GM23338 (cell line): Measurements from ENCODE around the gene FAM193B.

ENCODE experiments used
- CREB1 ChIP-seq: fragments of 250-450 bp; sonication (Bioruptor Pico); IDR thresholded peaks from 2 replicates; pipeline ENCODE4 v1.5.0; 2020; ENCODE audit warnings: low read depth, mild to moderate bottlenecking, moderate library complexity
- EZH2 ChIP-seq: fragments of 200-600 bp; sonication (generic); IDR thresholded peaks from one replicate; pipeline ENCODE4 v1.8.0; 2017; ENCODE audit warnings: antibody characterized with exemption, mild to moderate bottlenecking, low read depth; ENCODE audit not compliant: unreplicated experiment
- EZH2phosphoT487 ChIP-seq: fragments of 200-600 bp; sonication (generic); IDR thresholded peaks from one replicate; pipeline ENCODE4 v1.8.1; 2018; ENCODE audit warnings: antibody characterized with exemption; ENCODE audit not compliant: unreplicated experiment
- JUNB ChIP-seq: IDR thresholded peaks from one replicate; pipeline ENCODE4 v1.6.1; 2016; ENCODE audit warnings: antibody characterized with exemption; ENCODE audit not compliant: unreplicated experiment
- POLR2AphosphoS5 ChIP-seq: IDR thresholded peaks from 2 replicates; pipeline ENCODE4 v1.6.1; 2016; ENCODE audit warnings: antibody characterized with exemption, low read depth
- REST ChIP-seq: IDR thresholded peaks from one replicate; pipeline ENCODE4 v1.6.1; 2018; ENCODE audit warnings: antibody characterized with exemption; ENCODE audit not compliant: unreplicated experiment
- TF ChIP-seq, protein P1 (sequence below), 2 experiments: fragments of 200-600 bp in 1 of 2; sonication (generic) in 1 of 2; conservative IDR thresholded peaks; 2 replicates each; pipeline versions ENCODE4 v1.5.1 to v1.6.1; 2016 to 2017; ENCODE audit warnings: antibody characterized with exemption in 2 of 2, low read depth in 2 of 2, mild to moderate bottlenecking in 2 of 2, moderate library complexity in 1 of 2

DNA sequence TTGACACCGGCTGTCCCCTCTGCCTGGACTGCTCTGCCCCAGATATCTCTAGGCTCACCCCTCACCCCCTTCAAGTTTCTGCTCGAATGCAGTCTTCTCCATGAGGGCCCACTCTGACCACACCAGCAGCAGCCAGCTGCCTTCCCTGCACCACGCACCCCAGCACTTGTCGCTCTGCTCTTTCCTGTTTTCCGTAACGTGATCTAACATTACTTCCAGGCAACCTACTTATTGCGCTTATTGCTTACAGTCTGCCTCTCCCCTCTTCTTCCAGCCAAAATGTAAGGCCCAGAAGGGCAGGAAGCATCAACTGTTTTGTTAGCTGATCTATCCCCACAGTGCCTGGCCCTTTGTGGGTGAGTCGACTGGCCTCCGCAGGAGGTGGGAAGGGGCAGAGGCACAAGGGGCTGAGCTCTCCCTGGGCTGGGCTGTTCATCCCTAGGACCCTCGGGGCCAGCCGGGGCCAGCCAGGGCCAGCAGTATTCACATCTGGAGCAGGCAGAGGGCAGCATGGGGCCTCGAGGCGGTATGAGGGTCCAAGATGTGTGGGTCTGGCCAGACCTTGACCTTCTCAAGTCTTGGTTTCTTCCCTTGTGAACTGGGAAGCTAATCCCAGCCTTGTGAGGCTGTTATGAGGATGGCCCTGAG, 69.3 kb downstream of the FAM193B start:
- TF ChIP-seq CREB1 (CRISPR knock-in tag), result no peak
- TF ChIP-seq, protein P1, sequence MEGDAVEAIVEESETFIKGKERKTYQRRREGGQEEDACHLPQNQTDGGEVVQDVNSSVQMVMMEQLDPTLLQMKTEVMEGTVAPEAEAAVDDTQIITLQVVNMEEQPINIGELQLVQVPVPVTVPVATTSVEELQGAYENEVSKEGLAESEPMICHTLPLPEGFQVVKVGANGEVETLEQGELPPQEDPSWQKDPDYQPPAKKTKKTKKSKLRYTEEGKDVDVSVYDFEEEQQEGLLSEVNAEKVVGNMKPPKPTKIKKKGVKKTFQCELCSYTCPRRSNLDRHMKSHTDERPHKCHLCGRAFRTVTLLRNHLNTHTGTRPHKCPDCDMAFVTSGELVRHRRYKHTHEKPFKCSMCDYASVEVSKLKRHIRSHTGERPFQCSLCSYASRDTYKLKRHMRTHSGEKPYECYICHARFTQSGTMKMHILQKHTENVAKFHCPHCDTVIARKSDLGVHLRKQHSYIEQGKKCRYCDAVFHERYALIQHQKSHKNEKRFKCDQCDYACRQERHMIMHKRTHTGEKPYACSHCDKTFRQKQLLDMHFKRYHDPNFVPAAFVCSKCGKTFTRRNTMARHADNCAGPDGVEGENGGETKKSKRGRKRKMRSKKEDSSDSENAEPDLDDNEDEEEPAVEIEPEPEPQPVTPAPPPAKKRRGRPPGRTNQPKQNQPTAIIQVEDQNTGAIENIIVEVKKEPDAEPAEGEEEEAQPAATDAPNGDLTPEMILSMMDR (conservative IDR thresholded peaks at IDR 0.05; ENCODE audit: low read depth in 2 of 2), result peak in 1 of 2 experiments; percentile 24; a peak in 2 of 4 replicates
- TF ChIP-seq POLR2AphosphoS5, result 0 out of 2 replicates have a peak, but pooled peaks have one; percentile 16
- TF ChIP-seq REST, result no peak
- TF ChIP-seq EZH2phosphoT487, result no peak
- no peak for TF ChIP-seq EZH2
- TF ChIP-seq JUNB, result no peak
